Measurements from ENCODE around the gene EFNA3. TPM values are rescaled to one million over a fixed set of nuclear protein-coding genes. Genes with fewer than 3 reads are reported as not detected.

EFNA3 gene
- total and polyA plus RNA-seq, 2 experiments from 2014 or later: 10.3 to 13.6 TPM

GRCh38 chr1:155122308-155122707 lies 43.7 kb downstream of the EFNA3 start:
- ATAC-seq (no peak), DNase-seq (ENCODE audit: low spot score) (no peak)
- H2AFZ ChIP-seq: no peak overlapping the region
- TF ChIP-seq ZNF114 (CRISPR knock-in tag; IDR thresholded peaks at IDR 0.05): no peak
- TF ChIP-seq POLR2AphosphoS5 (IDR thresholded peaks at IDR 0.05; ENCODE audit: low read depth): no peak
- TF ChIP-seq CREB1 (CRISPR knock-in tag; IDR thresholded peaks at IDR 0.05; ENCODE audit: low read depth): no peak
- no peak for TF ChIP-seq STAT1 (IDR thresholded peaks at IDR 0.05; ENCODE audit: unreplicated experiment)
- no peak for TF ChIP-seq JUNB (IDR thresholded peaks at IDR 0.05; ENCODE audit: unreplicated experiment)
- TF ChIP-seq NANOG (IDR thresholded peaks at IDR 0.05; ENCODE audit: borderline replicate concordance): no peak
- TF ChIP-seq EZH2phosphoT487 (IDR thresholded peaks at IDR 0.05; ENCODE audit: unreplicated experiment): no peak
- TF ChIP-seq EZH2 (IDR thresholded peaks at IDR 0.05; ENCODE audit: low read depth, unreplicated experiment): no peak
- no peak for TF ChIP-seq REST (IDR thresholded peaks at IDR 0.05; ENCODE audit: unreplicated experiment)
- TF ChIP-seq ZNF331 (CRISPR knock-in tag; IDR thresholded peaks at IDR 0.05; ENCODE audit: low read depth): no peak
- TF ChIP-seq CTCF (conservative IDR thresholded peaks at IDR 0.05; ENCODE audit: low read depth in 2 of 2): no peak
- TF ChIP-seq ETS1 (IDR thresholded peaks at IDR 0.05): no peak
- TF ChIP-seq ZNF462 (CRISPR knock-in tag; IDR thresholded peaks at IDR 0.05): no peak
- H3K4me1 ChIP-seq (ENCODE audit: insufficient read depth): peaks cover 22% of the 10 kb centered on the region
- no peak overlapping the region for H3K4me2 ChIP-seq
- H3K9me2 ChIP-seq (ENCODE audit: insufficient read depth): no peaks in the 10 kb centered on the region
- Mint-ChIP-seq H3K4me1 (peaks cover 26% of the 10 kb centered on the region), H3K36me3 (ENCODE audit: low read depth) (no peaks in the 10 kb centered on the region), H3K27ac (no peak overlapping the region), H3K9me3 (no peaks in the 10 kb centered on the region), H3K4me3 (no peak overlapping the region), H3K27me3 (ENCODE audit: insufficient read depth, low read depth, poor library complexity) (peaks cover 50% of the 10 kb centered on the region)
- no peaks in the 10 kb centered on the region for H3K79me2 ChIP-seq (replicated peaks; ENCODE audit: insufficient read depth)
- H3K4me3 ChIP-seq: no peak overlapping the region
- no peaks in the 10 kb centered on the region for H3K36me3 ChIP-seq (ENCODE audit: insufficient read depth)
- no peak overlapping the region for H3K27ac ChIP-seq (ENCODE audit: low read depth)
- peaks cover 56% of the 10 kb centered on the region for H3K27me3 ChIP-seq (ENCODE audit: insufficient read depth)
- H3F3A ChIP-seq (replicated peaks; ENCODE audit: low read depth): peaks cover 5% of the 10 kb centered on the region
- no peaks in the 10 kb centered on the region for H4K20me1 ChIP-seq (replicated peaks; ENCODE audit: insufficient read depth)
